ENCODE results near the gene TBC1D19. TPM values are rescaled to one million over a fixed set of nuclear protein-coding genes. Genes with fewer than 3 reads are reported as not detected.

TBC1D19 gene, protein sequence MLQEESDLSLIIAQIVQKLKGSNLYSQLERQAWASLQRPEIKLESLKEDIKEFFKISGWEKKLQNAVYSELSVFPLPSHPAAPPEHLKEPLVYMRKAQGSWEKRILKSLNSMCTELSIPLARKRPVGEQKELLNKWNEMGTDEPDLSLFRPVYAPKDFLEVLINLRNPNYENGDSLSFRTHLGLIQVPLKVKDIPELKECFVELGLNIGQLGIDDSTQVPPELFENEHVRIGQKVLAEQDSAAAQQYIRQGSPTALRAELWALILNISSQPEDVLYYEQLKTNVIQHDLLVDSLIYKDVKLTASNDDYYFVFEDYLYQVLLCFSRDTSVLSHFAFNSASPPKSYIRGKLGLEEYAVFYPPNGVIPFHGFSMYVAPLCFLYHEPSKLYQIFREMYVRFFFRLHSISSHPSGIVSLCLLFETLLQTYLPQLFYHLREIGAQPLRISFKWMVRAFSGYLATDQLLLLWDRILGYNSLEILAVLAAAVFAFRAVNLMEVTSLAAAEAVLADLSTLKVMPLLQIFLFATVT
- total RNA-seq (2022; extraction: Qiagen RNA extraction; ENCODE audit: low read depth), result 3.9 to 5.4 TPM (median 4.1 TPM) in 5 replicates

GRCh38 chr4:26583865-26584652, at the start of gene TBC1D19:
TSS of gene TBC1D19 (plus strand) at chr4:26584084. CDS start at chr4:26584194, 110 bp downstream.

Other genes with a start within 250 kb of the TBC1D19 start
- not detected in 5 replicates for gene CCKAR, start 93.6 kb upstream of the TBC1D19 start, total RNA-seq (2022; extraction: Qiagen RNA extraction; ENCODE audit: low read depth)